SKM-1 (cell line): Measurements from ENCODE around the gene RERE.

Experiments used
- DNase-seq: peaks from one replicate; lab custom pipeline; 2025; ENCODE audit not compliant: unreplicated experiment; lab: John Stamatoyannopoulos, UW

Gene RERE

DNA sequence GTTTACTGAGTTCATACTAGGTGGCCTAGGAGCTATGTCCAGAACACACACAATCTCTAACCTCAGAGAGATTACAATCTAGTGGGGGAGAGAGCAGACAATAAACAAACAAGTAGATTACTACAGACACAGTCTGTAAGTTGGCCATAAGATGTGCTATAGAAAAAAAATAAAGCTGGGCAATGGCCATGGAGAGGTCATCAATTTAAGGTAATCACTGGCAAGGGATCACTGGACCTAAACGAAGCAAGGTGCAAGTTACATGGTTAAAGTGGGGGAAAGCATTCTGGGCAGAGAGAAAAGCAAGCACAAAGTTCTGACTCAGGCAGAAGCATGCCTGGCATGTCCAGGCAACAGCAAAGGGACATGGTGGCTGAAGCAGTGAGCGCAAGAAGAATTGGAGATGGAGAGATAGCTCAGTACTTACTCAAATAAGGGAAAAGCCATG, 147.0 kb downstream of the RERE start:
- DNase-seq = no peak

DNA sequence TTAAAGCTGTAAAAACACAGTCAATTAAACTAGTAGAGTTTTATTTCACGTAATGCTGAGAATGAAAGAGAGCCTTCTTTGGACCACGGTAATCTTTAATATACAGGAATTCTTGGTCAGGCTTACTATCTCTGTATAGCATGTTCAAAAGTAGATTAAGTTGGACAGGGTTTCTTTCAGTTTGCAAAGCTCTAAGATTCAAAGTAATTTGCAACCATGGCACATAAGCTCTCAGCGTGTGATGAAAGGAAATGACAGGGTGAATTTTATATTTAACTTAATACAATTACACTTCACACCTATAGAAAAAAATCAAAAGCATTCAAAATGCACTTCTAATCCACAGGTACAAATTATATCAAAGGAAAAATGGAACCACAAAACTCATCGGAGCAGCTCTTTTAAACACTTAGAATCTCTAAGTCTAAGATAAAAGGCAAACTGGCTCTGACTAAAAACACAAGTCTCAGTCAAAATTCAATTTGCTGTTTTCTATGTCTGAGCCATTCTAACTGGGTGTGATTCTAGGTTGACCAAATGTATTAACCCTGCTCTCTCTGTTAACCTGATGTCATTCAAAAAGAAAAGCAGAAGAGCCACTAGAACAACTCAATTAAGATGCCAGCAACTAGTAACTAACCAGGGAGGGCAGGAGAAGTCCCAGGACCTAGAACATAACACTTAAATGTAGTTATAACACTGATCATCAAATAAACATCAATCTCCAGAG, 147.7 kb downstream of the RERE start:
- DNase-seq = no peak

- no peak for DNase-seq
These were observed 149.4 kb downstream of the RERE start for GRCh38 chr1:8667869-8668594.

- no peak for DNase-seq
These were observed 150.9 kb downstream of the RERE start for GRCh38 chr1:8666389-8667167.

DNA sequence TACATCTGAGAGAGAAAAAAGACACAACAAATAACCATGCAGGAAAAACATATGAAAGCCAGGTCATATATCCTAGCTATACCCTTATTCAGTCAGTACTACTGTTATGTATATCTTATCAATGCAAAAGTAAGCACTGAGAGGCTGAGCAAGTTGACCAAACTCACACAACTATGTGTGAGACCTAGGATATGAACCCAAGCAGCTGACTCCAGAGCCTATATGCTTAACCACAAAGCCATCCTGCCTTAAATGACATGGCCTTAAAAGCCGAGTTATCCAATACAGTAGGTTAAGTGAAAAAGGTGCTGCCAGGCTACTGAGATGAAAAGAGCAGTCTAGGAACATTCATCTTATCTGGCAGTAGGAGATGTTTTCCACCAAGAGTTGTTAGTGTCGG, 151.6 kb downstream of the RERE start:
- DNase-seq = no peak

DNA sequence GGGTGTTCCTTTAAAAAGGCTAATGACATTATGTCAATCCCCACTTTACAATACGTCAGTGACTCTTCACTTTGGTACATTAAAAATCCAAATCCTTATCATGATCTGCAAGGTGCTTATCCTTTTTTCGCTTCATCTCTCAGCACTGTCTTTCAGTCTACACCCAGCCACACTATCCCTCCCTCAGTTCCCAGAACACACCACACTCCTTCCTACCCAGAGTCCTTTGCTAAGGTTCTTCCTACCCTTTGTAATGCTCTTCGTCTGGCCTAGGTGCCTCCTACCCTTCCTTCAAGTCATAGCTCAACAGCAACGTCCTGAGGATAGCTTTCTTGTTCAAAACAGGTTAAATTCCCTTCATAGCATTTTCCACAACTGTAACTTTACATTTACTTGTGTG, 152.6 kb downstream of the RERE start:
- DNase-seq = no peak

GRCh38 chr1:8663915-8664329, 153.5 kb downstream of the RERE start:
- no peak for DNase-seq

DNA sequence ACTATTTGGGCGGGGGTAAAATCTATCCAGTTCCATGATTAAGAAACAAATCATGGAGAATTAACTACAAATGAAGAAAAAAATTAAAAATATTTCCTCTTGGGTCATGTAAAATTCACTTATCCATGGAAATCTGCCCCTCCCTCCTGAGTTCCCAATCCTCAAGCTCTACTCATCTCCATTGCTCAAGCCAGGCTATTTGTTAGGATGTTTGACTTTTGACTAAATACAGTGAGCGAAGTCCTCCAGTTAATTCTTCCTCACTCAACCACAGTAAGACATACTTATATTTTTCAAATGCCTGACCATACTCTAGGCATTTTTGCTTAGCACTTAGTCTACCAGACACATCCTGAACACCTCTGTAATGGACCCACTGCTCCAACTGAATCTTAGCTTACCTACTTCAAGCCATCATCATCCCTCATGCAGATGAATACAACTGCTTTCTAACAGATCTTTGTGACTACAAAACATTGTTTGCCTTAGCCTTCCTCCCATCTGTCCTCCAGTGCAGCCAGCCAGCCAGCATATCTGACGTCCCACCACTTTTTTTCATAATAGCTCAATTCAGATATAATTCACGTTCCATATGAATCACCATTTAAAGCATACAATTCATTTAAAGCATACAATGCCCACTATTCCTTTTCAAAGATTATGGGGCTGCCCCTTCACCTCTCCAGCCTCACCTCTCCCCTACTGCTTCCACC, 154.2 kb downstream of the RERE start:
- no peak for DNase-seq

- DNase-seq = no peak
These were observed 154.9 kb downstream of the RERE start for GRCh38 chr1:8662380-8663072.

- no peak for DNase-seq
These were observed 156.0 kb downstream of the RERE start for GRCh38 chr1:8661185-8662110.

- DNase-seq = no peak
These were observed 157.0 kb downstream of the RERE start for GRCh38 chr1:8660411-8660828.

- DNase-seq = no peak
These were observed 157.8 kb downstream of the RERE start for GRCh38 chr1:8659593-8659992.

GRCh38 chr1:8653878-8654277, 163.6 kb downstream of the RERE start:
- no peak for DNase-seq

DNA sequence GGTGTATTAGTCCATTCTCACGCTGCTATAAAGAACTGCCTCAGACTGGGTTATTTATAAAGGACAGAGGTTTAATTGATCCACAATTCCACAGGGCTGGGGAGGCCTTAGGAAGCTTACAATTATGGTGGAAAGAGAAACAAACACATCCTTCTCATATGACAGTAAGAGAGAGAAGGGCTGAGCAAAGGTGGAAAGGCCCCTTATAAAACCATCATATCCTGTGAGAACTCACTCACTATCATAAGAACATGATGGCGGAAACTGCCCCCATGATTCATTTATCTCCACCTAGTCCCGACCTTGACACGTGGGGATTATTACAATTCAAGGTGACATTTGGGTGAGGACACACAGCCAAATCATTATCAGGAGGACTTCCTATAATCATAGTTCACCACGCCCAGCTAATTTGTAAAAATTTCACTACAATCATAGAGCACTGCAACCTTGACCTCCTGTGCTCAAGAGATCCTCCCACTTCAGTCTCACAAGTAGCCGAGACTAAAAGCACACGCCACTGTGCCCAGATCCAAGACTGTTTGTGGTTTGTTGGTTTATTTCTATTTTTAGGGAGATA, 164.9 kb downstream of the RERE start:
- no peak for DNase-seq

DNA sequence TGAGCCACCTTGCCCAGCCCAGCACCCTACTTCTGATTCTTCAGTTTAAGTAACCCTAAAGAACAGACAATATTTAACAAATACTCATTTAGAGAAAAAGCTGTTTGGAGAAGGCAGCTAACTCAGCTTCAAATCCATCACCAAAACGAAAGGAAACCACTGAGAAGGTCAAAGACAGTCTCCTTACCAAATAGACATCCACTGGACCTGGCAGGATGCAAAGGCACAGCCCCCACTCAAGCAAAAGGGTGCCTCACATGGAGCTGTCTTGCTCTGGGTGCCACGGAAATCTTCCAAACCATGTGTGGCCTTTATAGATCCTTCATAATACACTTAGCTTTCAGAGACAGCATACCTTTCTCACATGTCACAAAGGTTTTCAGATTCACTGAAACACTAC, 165.5 kb downstream of the RERE start:
- DNase-seq = no peak

- no peak for DNase-seq
These were observed 166.1 kb downstream of the RERE start for GRCh38 chr1:8651236-8651890.

DNA sequence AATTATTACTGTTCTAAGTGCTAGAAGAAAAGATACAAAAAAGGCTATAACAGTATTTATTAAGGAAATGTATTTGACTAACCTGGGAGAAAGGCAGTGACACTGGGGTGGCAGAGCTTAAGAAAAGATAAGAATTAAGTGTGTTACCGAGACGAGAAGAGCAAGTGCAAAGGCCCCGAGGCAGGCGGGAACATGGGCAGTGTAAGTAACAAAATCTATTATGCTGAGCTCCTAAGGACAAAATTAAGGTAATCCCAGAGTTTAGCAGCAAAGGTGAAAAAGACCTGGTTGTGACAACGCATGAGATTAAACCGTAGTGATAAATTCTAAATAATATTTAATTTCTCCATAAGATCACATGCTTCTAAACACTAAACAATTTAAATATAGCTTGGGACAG, 167.6 kb downstream of the RERE start:
- no peak for DNase-seq

- DNase-seq = no peak
These were observed 168.4 kb downstream of the RERE start for GRCh38 chr1:8649027-8649426.

- no peak for DNase-seq
These were observed 170.4 kb downstream of the RERE start for GRCh38 chr1:8646996-8647395.
